Activated gamma-delta T cell treated with Interleukin-2 at 50 U/mL for 16 hours (primary cell): Measurements from ENCODE around the gene GPATCH8.
"Not testable (repeated sequence)": the region's sequence is repeated elsewhere in the genome, so short reads cannot be mapped to it uniquely, and the experiment has no call there.

Experiments
- DNase-seq: peaks from one replicate; pipeline ENCODE4 v3.0.0-alpha.2; 2020

Gene GPATCH8

DNA sequence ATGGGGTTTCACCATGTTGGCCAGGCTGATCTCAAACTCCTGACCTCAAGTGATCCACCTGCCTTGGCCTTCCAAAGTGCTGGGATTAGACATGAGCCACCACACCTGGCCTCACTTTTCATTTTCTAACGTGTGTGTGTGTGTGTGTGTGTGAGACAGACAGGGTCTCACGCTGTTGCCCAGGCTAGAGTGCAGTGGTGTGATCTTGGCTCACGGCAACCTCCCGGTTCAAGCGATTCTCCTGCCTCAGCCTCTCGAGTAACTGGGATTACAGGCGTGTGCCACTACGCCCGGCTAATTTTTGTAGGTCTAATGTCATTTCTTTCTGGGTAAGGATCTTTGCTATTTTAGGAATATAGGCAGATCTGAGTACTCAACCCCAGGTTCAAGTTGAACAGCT lies 109.1 kb downstream of the GPATCH8 start:
- not testable (repeated sequence) for DNase-seq

DNA sequence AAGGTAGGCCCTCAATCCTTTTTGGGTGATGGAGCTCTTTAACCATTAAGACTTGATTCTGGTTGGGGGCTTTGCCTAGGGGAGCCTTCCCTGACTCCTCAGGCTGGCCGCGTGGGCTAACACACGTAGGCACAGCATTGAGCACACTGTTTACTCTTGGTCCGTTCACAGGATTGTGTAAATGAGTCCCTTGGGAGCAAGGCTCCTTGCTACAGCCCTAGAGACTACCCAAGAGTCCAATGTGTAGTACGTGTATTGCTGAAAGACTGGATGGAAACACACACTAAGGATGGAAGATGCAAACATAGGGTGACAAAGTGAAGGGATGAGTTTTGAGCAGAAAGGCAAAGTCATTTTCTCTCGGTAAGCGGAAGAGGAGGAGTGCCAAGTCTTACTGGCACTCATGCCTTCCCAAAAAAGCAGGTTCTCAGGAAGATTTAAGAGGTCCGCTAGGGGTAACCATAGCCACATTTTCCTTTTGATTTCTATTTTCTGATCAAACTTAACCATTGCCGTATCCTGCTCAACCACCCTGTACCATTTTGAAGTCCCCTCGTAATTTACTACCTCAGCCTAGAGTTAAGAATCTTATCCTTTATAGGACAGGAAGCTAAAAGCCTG lies 112.8 kb downstream of the GPATCH8 start:
- DNase-seq = no peak

DNA sequence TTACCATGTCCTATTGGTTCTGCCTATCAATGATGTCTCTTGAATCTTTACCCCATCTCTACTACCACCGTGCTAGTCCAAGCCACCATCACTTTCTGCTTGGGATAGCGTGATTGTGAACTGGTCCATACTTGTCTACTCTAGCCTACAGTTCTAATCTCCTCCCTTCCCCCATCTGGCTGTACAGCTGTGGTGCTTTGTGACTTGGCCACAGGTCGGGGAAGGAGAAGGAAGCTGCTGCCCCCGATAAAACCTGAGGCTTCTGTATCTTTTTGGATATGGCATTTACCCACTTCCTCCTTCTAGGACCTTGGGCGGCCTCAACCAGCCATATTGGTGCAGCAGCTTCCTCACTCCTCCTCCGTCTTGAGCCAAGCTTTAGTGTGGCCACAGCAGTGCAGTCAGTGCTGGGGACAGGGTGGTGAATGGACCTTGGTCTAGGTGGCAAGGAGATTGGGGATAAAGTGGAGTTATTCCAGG lies 113.4 kb downstream of the GPATCH8 start:
- no peak for DNase-seq

DNA sequence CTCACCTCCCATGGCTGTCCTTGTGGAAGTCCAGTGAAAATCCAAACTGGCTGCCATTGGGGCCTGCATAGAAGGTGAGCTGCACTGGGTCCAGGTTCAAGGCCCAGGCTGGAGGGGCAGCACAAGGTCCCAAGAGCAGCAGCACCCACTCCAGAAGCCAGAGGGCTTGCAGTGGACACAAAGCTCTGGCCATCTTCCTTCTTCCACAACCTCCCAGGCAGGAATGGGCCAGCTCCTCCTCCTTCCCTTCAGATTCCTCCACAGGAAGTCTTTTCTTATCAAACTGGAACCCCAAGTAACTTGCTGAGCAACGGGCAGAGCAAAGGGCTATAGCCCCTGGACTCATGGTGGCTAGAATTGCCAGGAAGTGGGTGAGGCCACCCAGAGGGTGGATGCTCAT lies 113.9 kb downstream of the GPATCH8 start, which contains the start of gene ITGA2B:
ITGA2B (minus strand) TSS at position 369 of the 400 bp plus-strand sequence; CDS start at position 193, 176 bp downstream.
- no peak for DNase-seq

DNA sequence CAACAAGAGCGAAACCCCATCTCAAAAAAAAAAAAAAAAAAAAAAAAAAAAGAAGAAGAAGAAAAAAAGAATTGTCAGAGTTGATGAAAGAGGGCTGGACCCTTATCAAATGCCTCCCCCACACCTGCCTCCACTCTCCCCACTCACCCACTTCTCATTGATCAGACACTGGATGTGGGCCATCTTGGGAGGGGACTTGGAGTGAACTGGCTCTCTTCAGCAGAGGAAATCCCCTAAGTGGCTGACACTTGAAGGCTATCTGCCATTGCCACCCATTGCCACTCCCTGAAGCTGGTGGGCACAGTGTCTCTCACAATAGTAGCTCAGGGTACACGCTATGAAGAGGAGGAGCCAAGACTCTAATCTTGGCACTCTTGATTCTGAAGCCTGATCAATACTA lies 115.4 kb downstream of the GPATCH8 start:
- no peak for DNase-seq

DNA sequence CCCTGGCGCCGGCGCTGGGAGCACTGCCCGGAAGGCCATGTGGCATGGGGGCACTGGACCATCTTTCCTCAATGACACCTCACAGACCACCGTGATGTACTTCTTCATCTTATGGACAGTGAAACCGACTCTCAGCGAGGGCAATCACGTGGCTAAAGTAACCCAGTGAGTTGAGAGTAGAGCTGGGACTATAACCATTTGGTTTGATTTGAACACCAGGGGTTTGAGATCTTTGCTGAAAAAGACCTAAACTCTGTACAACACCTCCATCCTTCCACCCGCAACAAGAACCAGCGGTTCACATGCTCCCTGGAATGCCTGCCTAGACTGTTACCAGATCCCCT lies 117.1 kb downstream of the GPATCH8 start:
- no peak for DNase-seq

DNA sequence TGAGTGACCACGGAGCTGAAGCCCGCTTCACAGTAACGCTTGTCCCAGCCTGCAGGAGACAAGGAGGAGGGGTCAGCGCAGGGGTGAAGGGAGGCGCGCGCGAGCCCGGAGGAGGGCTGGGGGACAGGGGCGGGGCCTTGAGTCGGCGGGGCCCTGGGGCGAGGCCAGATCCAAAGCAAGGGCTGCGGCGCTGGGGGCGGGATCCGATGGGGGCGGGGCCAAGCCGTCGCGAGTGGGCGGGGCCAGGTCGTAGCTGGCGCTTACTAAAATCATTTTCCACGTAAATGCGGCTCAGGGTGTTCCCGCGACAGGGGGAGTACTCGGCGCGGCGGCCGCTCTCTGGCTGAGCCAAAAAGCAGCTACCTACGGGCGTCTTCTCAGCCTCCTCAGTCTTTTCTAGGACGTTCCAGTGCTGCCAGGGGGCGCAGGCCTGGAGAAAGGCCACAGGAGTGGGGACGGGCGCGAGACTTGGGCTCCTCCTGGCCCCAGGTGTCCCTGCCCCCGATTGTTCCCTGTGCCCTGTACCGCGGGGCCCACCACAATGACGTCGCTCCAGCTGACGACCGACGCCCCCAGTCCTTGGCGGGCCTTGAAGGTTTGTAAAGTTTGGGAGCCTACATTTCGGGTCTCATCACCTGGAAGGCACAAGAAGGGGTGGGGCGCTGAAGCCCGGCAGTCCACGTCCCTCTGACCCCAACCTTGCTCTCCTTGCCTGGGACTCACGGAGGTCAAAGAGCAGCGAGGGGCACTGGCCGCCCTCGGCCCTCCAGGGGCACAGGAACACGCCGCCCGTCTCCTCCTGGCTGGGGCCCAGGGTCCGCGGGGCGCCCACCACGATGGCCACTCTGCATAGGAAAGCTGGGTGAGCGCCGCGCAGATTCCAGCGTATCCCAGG lies 117.7 kb downstream of the GPATCH8 start:
- peak; percentile 67 for DNase-seq

DNA sequence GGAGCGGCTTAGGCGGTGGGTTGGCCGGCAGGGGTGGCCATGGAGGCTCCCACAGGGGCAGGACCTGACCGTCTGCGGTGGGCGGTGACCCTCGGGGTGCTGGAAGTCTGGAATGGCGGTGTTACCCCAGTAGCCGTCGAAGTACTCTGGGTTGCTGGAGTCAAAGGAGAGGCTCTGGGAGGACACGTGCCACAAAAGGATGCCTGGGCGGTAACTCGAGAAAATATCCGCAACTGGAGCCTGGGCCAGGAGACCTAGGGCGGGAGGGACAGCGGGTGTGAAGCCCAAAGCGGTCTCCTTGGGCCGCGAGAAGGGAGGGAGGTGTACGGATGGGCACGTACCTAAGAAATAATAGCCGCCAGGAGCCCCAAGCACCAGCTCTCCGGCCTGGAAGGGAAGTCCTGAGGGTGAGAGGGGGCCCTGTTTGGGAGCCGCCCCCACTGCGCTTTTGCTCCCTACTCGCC lies 118.4 kb downstream of the GPATCH8 start:
- no peak for DNase-seq

DNA sequence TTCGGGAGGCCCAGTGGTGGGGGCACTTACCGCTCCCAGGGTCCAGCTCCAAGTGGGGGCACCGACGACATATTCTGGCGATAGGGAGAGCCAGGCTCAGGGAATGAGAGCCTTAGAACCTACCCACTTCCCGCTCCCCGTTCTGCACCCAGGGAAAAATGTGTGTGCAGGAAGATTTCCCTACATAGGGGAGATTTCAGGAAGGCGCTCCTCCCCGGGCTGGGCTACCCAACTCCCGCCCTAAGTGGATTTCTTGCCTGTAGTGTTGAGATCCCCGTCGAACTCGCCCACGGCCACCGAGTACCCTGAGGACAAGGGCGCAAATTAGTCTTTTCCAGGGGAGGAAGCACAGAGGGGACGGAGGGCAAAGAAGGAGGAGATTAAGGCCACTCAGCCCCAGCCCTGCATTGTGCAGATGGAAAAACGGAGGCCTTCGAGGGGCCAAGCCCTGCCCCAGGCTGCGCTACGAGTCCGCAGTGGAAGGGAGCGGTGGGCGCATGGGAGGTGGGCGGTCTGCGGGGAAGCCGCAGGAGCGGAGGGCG lies 118.9 kb downstream of the GPATCH8 start:
- no peak for DNase-seq

DNA sequence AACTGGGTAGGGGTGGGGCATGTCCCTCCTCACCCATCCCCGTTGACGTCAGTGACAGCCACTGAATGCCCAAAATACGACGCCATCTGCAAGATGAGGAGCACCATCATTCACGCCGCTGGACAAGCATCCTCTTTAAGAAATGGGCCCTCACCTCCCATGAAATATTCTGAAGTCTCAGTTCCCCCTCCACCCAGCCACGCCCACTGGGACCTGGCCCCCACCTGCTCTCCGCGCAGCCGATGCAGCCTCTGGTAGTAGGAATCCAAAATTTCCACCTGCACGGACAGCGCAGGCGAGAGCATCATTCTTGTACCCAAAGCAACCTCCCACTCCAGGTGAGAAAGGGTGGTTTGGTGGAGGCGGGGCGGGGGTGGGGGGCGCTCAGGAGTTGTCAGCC lies 119.3 kb downstream of the GPATCH8 start:
- DNase-seq = no peak

DNA sequence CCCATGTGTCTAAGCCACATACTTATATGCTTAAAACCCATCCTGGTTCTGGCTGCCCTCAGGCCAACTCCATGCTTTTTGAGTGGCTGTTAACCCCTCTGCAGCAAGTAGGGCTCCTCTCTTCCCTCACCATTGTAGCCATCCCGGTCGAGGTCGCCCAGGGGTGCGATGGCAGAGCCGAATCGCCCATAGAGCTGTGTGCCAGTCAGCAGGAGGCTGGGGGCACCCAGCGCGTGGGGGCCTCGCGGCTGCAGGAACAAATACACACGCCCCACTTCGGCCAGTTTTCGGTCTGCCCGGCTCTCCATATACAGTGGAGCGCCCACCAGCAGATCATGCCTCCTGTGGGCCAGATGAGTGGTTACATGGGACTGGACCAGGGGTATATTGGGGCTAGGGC lies 119.8 kb downstream of the GPATCH8 start:
- no peak for DNase-seq

DNA sequence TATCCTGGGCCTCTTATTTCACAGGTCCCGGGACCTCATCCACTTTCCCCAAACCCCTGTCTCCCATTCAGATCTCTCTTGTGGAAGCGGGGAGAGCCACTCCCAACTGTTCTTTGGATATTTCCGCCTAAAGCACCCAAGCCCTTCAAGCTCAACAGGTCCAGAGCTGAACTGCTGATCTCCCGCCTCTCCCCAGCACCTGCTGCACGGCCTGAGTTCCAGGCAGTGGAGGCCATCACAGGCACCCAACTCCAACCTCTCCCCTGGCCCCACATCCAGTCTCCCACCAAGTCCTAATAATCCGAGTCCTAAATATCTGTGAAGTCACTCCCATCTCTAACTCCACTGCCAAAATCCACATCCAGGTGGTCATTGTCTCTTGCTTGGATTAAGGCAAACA lies 120.3 kb downstream of the GPATCH8 start:
- DNase-seq = no peak

DNA sequence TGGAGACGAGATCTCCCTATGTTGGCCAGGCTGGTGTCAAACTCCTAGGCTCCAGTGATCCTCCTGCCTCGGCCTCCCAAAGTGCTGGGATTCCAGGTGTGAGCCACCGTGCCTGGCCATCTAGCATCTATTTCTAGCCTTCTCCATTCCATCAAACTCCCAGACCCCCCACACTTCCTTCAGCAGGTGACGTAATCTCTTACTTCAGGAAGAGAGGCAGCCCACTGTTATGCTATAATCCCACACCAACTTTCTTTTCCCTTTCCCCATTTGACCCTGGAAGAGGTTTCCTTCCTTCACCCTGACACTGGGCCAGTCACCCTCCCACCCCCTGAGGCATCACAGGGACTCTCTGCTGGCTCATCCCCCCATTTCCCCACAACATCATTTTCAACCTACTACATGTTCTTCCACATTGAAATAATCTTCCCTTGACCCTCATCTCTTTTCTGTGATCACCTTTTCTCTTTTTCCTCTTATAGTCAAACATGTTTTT lies 121.3 kb downstream of the GPATCH8 start:
- no peak for DNase-seq

DNA sequence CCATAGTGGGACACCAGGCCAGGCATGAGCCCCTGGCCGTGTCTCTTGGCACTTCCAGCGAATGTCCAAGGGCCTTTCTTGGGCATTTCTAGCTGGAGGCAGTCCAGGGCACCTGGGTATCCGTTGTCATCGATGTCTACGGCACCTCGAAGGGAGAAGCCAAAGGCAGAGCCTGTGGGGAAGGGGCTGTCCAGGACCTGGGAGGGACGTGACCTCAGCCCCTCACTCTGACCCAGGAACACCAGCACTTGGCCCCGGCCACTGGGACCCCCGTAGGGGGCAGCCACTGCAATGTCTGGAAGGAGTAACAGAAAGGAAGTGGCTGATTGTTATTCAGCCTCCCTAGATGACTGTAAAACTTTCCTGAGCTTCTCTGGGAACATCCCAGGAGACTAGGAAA lies 122.4 kb downstream of the GPATCH8 start:
- no peak for DNase-seq

DNA sequence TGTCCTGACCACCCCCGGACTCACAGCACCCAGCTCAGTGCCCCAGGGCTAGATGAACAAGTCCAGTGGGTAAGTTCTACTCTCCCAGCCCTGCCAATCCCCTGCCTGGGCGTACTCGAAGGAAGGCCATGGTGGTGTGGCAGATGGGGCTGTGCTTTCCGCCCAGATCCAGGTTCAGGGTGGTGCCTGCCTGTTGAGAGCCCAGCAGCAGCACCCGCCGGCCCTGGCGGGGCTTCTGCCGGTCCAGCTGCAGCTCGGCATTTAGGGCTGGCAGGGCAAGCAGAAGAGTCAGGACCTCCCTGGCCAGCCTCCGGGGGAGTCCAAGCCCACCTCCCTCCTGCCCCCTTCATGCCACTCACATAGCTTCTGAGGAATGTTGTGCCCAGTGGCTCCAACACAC lies 123.3 kb downstream of the GPATCH8 start:
- DNase-seq = no peak

DNA sequence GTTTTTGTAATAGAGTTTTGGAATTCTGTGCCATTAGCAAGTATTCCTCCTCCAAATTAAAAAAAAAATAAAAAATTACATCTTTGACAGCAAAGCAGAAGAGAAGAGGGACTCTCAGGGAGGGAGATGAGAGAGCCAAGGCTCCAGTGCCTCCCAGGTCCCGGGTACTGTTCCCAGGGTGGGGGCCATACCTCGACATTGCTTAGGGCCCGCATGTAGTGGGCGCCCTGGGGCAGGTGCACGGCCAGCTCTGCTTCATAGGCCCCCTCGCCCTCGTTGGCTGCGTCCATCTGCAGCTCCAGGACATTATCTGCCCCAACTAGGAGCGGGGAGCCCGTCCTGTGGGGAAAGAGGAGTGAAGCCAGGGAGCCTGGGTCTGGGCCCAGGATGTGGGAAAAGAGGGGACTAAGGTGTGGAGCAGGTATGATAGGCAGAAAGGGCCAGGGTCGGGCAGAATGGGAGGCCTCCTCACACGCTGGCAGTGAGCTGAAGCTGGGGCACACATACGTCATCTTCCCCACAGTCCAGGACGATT lies 125.0 kb downstream of the GPATCH8 start:
- no peak for DNase-seq

DNA sequence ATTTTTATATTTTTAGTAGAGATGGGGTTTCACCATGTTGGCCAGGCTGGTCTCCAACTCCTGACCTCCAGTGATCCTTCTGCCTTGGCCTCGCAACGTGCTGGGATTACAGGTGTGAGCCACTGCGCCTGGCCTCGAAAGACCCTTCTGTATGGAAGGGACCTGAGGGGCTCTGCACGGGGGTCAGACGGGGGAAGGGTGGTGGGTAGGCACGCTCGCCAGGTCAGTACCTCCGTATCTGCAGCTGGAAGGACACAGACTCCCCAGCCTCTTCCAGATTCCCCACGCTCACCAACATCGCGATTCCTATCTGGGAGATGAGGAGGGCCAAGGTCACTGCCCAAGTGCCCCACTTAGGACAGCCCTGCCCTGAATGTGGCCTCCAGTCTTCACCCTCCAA lies 126.4 kb downstream of the GPATCH8 start:
- DNase-seq = no peak

DNA sequence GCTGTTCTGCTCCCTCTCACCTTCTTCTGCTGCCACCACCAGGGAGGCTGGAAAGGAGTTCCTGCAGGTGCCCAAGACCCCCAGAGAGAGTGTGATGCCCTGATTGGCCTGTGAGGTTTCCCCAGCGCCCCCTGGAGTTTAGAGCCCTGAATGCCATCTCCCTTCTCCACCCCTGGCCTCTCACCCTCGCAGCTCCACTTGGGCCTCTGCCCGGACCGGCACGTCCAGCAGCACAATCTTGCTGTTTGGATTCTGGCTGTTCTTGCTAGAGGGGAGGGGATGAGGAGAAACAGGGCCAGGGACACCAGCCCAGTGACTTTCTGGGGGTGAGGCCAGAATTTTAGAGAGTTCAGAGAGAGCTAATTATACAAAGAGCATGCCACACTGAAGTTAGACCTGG lies 127.1 kb downstream of the GPATCH8 start:
- no peak for DNase-seq

DNA sequence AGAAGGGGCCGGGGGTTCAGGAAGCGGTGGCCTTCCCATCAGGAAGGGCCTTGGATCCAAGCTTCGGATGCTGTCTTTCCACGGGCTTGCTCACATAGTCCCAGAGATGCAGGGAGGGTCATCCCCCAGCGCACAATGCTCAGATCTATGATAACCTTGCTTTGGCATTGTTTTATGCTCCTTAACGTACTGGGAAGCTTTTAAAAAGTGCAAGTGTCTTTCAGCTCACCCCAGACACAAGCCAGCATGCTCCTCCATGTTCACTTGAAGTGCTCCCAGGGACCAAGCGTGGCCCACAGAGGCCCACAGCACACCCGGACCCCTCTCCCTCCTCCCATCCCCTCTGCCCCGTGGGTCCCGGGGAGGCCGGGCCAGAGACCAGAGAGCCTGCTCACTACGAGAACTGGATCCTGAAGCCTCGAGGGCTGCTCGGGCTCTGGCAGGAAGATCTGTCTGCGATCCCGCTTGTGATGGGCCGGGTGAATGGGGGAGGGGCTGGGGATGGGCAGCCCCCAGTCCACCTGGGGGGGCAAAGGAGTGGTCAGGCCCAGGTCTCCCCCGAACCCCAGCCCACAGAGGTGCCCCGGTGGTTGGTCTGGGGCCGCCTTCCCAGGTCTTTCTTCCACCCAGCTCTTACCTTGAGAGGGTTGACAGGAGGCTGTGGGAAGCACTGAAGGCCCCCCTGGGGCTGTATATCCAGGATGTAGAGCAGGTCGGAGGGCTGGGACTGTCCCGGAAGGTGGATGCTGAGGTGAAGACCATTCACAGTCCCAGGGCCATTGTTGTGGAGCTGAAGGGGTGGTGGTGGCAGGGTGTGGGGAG lies 127.8 kb downstream of the GPATCH8 start:
- no peak for DNase-seq

DNA sequence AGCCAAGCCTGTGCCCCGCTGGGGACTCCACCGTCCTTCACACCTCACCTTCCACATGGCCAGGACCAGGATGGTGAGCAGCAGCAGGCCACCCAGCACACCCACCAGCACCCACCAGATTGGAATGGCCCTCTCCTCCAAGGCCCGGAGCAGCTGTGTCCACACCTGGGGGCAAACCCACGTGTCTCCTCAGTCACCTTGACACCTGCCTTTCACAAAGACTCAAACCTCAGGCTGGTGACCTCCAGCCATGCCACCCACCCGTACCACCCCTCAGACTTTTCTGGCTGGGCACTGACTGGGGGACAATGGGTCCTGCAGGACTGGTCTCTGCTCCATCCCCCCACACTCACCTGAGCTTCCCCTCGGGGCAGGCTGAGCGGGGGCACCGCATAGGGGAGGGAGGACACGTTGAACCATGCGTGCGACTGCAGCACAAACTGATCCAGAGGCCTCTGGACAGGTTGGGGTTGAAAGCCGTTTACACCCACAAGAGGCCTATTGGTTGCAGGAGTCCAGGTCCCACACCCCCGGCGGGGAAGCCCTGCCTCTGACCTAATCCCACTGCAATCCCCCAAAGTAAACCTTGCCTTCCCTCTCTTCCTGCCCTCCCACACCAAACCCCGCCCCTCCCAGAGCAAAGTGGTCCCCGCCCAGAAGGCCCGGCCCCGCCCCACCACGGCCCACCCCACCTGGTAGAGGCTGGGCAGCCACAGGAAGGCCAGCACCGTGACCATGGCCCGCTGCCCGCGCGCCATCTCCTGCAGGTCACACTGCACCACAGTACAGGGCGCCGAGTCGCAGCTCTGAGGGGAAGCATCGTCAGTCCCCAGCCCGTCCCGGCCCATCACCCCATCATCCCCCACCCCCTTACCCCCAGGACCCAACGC lies 128.7 kb downstream of the GPATCH8 start:
- DNase-seq = no peak

DNA sequence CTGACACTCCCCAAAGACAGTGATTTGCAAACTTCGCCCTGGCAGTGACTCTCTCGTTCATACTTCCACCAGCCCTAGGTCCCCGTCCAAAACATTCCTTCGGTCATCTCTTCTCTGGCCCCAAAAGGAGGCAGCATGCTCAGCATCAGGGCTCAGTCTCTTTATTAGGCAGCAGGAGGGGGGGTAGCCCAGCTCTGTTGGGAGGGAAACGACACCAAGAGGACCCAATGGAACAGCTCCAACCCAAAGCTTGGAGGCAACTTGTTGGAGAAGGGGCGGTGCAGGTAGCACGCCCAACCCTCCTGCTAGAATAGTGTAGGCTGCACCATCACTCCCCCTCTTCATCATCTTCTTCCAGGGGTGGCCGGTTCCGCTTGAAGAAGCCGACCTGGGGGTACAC lies 131.2 kb downstream of the GPATCH8 start:
- DNase-seq = no peak
